ENCODE results near the gene SIAH1.
"Not testable (repeated sequence)": the region's sequence is repeated elsewhere in the genome, so short reads cannot be mapped to it uniquely, and the experiment has no call there.

SIAH1 gene

DNA sequence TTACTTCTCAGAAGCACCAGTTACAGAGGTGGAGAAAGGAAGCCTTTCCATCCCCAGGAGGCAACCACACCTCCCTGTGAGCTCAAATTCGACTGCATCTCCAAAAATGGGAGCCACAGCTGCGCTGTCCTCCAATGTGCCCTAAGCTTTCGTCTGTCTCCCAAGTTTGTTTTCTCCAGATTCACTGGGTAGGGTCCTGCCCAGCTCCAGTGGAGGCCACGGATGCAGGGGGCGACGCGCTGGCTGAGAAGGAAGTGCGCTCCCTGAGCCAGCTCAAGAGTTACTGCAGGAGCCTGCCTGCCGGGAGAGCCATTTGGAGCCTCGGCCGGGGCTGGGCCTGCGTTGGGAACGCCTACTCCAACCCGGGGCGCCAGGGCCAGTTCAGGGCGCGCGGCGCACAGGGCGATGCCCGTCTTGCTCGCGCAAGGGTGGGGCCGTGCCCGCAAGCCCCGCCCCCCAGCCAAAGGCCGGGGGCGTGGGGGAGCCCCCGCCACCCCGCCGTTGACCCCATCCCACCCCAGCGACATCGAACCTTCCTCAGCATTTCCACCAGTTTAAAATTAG, 19.5 kb downstream of the SIAH1 start:
- DNase-seq = peak; percentile 78

DNA sequence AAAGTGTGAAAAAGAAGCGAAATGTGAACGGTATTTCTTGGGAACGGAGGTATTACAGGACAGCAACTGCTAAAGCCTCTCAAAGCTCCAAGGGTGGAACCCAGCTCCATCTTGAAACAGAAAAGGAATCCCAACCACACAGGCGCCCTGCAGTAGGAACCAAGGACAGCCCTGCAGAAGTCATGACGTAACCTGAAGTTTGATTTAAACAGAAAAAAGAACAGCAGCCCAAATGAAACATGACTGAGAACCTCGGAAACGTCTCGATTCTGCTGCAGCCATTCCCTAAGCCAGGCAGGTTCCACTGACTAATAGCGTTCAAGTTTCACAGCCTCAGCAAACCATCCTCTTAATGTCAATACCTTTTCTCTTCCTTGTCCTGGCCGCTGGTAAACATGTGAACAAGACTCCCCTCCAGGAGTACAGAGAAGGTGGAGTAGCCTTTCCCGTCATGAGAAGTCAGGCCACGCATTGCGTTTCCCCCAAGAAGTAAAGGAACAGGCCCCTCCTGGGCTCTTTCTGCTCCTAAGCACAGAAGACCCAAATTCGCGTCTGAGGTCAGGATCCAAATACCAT, 20.1 kb downstream of the SIAH1 start:
- no peak for DNase-seq

DNA sequence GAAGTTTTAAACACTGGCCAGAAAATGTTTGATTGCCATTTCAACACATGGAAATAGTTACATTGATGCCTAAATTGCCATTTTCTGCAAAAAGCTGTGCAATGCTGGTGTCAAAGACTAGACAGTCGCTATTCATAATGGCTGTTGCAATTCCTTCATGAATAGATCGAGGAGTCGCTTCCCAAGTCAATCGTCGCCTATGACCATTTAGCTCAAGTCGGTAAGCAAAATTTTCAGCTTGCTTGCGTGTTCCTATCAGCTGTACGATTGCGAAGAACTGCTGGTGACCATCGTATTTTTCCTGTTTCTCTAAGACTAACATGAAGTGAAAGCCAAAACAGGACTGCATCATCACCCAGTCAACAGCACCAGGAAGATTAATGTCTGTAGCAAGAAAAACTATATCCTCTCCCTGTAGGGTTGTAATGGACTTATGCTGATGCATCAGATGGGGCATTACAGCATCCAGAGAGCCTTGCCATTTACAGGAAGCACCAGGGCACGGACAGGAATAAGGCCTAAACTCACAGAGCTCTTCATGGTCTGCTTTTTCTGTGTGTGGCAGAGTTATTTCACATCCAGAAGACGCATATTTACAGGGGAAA, 23.6 kb downstream of the SIAH1 start:
- DNase-seq = no peak

DNA sequence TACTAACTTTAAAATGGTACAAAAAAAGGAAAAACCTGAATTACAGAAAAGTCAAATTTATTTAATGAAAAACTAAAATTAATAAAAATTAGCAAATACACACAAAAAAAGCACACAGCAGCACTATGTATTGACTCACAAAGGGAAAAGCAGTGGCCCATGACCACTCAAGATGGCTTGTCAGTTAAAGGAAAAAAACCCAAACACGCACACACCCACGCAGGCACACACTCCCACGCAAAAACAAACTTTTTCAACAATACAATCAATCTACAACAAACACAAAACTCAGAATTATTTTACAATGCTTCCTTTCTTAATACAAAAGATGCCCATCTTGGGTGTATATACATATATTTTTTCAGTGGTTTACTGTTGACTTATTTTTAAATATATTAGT, 24.2 kb downstream of the SIAH1 start:
- DNase-seq = no peak

DNA sequence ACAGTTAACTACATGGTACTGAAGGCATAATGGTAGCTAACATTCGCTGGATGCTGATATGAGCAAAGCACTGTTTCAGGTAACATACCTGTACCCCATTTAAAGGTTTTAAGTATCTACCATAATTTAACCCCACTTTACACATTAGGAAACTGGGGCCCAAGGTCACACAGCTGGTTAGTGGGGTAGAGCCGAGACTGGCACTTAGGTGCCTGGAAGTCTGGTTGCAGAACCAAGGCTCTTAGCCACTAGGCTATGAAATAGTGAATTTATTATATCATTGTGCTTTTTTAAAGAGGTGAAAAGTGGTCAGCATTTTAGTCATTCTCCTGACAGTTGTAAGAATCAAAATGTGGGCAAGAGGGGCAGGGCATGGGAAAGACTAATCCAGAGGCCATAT, 25.2 kb downstream of the SIAH1 start:
- no peak for DNase-seq

DNA sequence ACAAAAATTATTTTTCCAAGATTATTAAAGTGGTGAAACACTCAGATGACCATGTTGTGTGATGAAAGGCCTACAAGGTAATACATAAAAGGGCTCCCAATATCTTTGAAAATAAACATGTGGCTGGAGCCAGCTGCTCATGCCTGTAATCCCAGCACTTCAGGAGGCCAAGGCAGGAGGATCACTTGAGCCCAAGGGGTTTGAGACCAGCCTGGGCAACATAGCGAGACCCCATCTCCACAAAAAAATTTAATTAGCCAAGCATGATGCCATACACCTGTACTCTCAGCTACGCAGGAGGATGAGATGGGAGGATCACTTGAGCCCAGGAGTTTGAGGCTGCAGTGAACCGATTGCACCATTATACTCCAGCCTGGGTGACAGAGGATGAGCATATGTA, 26.8 kb downstream of the SIAH1 start:
- no peak for DNase-seq

DNA sequence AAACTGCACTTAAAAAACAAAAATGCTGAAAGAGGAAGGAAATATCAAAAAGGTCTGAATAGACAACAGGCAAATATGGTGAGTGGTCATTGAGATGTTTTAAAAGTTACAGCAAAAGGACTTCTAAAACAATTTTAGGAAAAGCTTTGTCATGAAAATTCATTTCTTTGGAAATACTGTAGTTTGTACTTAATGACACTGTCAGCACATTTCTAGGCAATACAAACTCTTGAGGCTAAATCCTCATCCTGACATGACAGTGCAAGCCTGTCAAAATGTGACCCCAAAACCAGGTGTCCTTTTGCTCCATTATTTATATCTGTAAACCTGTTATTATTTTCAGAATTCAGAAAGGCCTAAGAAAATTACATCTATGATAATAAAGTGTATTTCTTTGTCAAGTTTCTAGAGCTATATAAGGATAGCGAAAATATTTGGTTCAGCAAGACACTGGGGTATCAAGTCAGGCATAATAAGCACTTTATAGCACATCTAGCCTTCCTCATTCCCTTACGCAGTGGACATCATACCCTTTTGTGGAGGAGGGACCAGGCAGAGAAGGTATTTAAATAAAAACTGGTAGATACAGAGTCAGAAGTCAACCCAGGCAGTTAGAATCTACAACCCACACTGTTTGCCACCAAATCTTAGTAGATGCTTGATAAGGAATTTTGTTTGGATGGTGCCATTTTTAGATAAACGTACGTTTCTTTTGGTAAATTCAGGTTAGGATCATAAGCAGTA, 28.4 kb downstream of the SIAH1 start:
- DNase-seq = no peak

DNA sequence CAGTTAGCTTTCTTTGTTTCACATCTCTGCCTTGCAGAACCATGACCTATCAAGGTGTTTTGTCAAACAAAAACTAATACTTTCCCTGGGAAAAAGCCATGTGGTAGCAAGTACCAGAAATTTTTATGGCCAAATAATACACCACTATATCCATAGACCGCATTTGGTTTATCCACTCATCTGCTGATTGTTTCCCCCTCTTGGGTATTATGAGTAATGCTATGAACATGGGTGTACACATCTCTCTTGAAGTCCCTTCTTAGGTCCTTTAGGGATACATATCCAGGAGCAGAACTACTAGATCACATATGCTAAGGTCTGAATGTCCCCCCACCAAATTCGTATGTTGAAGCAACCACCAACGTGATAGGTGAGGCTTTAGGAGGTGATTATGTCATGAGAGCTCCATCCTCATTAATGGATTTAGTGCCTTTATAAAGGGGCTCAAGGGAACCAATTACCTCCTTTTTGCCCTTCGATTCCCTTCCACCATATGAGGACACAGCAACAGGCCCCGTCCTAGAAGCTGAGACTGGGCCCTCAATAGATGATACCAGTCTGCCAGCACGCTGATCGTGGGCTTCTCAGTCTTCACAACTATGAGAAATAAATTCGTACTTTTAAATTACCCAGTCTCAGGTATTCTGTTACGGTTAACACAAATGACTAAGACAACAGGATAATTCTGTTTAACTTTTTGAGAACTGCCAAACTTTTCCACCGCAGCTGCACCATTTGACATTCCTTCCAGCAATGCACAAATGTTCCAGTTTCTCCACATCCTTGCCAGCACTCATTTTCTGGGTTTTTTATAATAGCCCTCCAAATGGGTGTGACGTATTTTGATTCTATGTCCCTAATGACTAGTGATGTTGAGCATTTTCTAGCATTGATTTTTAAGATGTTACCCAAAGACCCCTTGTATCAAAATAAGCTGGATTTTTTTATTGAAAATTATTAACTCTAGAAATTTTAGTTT, 30.0 kb downstream of the SIAH1 start:
- DNase-seq = no peak

DNA sequence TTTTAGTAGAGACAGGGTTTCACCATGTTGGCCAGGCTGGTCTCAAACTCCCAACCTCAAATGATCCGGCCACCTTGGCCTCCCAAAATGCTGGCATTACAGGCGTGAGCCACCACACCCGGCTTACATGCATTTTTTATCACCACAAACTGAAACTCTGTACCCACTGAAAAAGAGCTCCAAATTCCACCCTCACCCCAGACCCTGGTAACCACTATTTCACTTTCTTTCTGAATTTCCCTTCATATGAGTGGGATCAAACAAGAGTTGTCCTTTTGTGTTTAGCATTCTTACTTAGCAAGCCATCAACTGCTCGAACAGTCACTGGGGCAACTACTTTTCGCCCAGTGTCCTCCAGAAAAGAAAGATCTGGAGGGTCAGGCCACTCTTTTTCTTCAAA, 30.8 kb downstream of the SIAH1 start:
- not testable (repeated sequence) for DNase-seq

DNA sequence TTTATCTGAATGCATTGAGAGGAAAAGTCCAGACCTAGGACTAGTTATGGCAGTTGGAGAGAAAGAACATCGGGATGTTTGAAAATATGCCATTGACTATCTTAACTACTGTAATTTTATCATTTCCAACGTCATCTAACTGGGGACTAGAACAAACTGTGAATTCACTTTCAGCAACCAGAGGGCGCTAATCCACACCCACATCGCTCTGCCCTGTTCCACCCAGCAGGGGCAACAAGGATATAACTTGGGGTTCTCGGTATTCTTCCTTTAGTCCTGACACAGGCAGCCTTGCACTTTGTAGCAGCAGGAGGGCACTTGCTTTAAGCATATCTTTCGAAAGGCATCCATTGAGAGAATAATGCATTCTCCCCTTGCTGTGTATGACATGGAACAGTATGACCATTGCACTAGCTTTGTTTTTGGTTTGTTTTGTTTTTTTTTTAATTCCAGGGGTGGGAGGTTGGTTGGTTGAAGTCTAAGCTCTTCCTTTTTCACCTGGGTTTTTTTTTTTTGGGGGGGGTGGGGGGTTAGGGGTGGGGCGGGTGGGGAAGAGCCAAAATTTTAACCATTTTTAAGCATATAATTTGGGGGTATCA, 31.5 kb downstream of the SIAH1 start:
- DNase-seq = peak; percentile 80

DNA sequence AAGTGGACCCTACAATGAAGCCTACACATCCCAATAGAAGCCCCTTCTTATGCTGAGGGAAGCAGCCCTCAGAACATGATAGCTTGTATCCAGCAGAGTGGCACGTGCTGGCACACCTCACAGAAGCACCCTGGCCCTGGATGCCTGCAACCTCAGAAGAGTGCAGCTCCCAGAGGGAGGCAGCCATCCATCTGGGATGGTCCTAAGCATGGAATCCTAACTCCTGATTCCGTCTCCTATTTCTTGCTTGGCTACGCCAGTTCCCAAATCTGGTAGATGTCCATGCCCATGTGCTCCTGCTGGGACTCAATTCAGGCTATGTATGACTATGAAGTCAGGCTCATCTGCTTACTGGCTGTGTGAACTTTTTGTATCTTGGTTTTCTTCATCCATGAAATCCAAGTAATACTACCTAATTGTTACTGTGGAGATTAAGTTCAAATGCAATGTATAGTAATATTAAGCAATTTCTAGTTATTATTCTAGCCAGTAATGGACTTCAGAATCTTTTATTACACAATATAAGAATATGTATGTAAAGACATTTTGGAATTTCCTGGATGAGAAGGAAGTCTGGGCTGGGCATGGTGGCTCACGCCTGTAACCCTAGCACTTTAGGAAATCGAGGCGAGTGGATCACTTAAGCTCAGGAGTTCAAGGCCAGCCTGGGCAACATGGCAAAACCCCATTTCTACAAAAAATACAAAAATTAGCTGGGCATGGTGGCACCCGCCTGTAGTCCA, 32.4 kb downstream of the SIAH1 start:
- DNase-seq = no peak

DNA sequence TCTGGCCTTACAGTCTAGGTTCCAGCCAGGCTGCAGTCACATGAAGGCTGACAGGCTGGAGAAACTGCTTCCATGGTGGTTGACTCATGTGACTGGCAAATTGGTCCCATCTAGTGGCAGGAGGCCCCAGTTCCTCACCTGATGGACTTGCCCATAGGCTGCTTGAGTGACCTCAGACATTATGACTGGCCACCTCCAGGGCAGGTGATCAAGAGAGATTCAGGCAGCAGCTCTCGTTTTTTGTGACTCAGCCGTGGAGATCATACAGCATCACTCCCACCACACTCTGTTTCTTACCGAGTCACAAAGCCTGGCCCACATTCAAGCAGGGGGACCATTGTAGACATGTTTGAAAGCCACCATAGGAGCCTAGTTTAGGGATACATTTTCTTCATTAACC, 34.5 kb downstream of the SIAH1 start:
- no peak for DNase-seq

DNA sequence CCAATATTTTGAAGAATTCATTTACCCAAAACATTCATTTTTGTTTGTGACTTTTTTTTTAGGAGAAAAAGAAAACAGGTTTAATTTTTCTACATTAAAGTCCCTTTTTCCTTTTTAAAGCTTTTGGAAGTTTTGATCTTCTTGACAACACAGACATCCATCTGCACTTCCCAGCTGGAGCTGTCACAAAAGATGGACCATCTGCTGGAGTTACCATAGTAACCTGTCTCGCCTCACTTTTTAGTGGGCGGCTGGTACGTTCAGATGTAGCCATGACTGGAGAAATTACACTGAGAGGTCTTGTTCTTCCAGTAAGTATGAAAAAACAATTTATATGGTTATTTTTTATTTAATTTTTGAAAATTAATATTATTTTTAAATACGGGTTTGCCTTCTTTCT, 37.2 kb downstream of the SIAH1 start:
- no peak for DNase-seq

DNA sequence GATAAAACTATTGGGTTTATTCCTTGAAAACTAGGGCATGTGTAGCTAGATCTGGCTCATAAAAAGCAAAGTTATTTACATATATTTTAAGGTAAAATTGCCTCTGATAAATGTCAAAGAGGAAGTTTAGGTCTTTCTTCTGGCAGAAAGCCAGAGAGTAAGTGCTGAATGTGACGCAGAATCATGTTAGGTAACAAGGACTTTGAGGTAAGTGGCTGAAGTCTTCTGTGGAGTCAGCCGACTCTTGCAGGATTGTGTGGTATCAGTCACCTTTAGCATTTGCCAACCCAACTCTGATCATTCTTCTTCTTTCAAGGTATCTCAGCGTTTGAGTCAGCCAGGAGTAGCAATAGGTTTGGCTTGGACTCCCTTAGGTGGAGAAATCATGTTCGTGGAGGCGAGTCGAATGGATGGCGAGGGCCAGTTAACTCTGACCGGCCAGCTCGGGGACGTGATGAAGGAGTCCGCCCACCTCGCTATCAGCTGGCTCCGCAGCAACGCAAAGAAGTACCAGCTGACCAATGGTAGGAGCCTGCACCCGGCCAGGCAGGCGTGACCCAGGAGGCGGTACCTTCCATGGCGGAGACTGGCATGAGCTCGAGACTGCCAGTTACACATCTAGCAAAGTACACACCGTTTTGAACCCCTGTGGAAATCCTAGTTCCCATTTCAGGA, 37.9 kb downstream of the SIAH1 start:
- DNase-seq = no peak

DNA sequence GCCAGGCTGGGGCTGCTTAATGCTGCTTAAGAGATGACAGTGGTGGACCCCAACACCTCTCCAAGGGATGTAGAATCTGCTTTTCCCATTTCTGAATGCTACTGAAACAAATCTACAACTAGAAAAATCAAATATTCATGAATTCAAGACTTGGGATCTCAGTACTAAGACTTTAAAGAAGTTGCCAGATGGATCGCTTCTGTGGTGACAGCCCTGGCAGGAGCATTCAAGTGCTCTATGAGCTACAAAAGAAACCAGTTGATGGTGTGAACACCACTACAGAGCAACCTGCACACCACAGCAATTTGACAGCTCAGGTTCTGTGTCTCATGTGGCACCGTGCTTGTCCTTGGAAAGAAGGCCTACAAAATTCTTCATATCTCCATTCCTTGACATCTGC, 42.6 kb downstream of the SIAH1 start:
- no peak for DNase-seq

DNA sequence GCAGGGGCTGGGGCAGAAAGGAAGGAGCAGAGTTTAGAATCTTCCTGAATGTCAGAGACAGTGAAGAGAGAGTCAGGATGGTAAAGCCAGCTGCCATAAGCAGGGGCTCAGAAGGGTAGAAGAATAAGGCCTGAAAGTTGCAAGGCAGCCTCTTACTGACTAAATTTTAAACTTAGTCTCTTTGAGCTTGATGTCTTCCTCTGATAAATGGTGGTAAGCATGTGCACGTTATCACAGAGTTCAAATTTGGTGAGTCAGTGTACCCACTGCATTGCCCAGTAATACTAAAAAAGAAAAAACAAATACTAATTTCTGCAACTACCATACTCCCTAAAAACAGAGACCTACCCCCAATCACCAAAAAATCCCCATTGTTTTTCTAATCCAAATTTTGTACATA, 45.2 kb downstream of the SIAH1 start:
- DNase-seq = no peak

DNA sequence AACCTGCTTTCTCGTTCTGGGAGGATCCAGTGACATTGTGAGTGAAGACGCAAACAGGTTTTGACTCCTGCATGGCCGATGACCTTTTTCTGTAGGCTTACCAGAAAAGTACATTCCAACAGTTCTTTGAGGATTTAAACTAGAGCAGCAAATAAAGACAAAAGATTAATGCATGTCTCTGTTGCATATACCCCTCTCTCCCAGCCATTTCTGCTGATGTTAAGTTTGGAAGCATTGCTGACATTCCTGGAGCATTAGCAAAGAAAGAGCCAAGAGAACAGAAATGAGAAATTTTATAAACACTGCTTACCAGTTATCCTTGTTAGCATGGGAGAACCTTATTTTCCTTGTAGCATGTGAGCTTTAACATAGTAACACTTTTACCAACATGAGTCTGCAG, 49.3 kb downstream of the SIAH1 start:
- DNase-seq = no peak

DNA sequence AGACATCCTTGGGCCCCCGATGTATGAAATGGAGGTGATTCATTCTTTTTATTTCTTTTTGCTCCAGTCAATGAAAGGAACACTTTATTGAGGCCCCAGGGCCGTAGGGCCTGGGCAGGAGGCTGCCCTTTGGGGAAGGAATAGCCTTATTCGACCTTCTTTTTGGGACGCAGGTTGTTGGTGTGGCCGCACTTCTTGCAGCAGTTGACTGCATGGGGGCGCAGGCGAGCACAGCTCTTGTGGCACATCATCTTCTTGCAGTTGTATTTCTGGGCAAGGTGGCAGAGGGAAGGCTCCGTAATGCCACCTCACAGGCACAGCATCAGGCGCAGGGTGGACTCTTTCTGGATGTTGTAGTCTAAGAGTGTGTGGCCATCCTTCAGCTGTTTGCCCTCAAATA, 50.9 kb downstream of the SIAH1 start:
- DNase-seq = no peak

DNA sequence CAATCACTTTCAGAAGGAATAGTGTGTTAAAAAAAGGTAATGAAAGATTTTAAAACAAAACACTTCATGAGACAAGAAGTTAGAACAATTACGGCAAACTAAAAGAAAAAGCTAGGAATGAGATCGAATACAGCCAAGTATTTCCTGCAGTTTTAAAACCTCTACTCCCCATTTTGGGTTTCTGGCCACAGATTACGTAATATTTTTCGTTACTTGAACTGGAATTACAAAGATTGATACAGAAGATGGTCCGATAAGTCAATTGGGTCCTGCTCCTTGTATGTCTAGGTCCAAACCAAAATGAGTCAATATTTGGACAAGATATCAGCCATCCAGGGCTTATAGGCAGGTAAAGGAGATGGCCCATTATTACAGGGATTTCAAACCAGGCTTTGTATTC, 52.2 kb downstream of the SIAH1 start:
- DNase-seq = no peak

DNA sequence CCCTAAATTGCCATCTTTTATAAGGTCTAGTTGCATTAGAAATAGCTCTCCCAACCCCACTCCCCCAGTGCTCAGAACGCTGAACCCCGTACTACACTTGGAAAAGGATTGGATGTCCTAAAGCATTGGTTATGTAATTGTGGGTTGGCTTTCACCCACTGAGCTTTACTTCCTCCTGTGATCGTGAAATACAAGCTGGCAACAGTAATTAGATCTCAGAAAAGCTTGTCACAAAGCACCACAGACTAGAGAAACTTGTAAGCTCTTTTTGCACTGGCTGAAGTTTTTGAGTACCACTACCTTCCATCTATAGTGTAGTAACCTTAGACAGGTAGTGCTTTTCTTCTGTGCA, 54.4 kb downstream of the SIAH1 start:
- DNase-seq = no peak

DNA sequence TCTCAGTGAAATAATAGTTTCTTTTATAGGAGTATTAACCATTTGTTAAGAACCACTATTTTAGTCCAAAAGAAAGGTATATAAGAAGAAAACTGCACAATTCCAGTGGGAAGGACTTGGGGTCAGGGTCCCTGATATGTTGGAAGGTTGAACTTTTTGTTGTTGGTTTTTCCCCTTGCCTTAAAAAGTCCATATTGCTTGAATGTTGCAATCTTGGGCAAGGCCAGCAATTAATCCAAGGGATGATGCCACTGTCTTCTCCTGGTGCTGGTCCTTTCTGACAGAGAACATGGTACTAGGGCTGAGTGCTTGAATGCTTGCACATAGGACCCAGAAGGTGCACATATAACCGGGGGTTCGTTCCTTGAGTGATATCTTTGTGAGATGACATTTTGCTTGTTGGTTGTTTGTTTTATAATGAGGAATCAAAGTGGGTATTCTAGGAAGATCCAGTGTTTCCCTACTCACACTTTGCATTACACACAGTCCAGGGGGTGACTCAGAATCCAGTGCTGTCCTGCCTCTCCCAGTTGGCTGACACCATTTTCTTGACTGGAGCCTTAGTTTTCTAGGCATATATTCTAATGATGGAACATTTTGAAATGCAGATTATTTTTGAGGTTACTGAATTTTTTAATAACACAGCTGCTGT, 54.9 kb downstream of the SIAH1 start:
- no peak for DNase-seq

Data from CD4-positive, alpha-beta T cell treated with Interleukin-21 for 1 hour (primary cell).